HUES6 (cell line): ENCODE measurements around the gene RICTOR.

ENCODE experiments used
- H3K27ac ChIP-seq: 2 replicates; pipeline ENCODE4 v1.7.0; 2013; ENCODE audit warnings: low read depth, mild to moderate bottlenecking, low read length, inconsistent platforms
- H3K27me3 ChIP-seq: 2 replicates; pipeline ENCODE4 v1.6.1; 2013; ENCODE audit warnings: low read length; ENCODE audit not compliant: control insufficient read depth, insufficient read depth
- H3K36me3 ChIP-seq: 2 replicates; pipeline ENCODE4 v1.6.1; 2013; ENCODE audit warnings: low read length; ENCODE audit not compliant: control insufficient read depth, insufficient read depth
- H3K4me1 ChIP-seq: 2 replicates; pipeline ENCODE4 v1.6.1; 2013; ENCODE audit warnings: low read length; ENCODE audit not compliant: control insufficient read depth, insufficient read depth
- H3K4me3 ChIP-seq: 2 replicates; pipeline ENCODE4 v1.5.1; 2013; ENCODE audit warnings: low read depth, low read length
- H3K9ac ChIP-seq: one replicate; pipeline ENCODE4 v1.6.1; 2013; ENCODE audit warnings: mild to moderate bottlenecking, low read length
- H3K9me3 ChIP-seq: 2 replicates; pipeline ENCODE4 v1.6.1; 2013; ENCODE audit warnings: low read depth, low read length; ENCODE audit not compliant: control insufficient read depth, insufficient read depth

The RICTOR gene

DNA sequence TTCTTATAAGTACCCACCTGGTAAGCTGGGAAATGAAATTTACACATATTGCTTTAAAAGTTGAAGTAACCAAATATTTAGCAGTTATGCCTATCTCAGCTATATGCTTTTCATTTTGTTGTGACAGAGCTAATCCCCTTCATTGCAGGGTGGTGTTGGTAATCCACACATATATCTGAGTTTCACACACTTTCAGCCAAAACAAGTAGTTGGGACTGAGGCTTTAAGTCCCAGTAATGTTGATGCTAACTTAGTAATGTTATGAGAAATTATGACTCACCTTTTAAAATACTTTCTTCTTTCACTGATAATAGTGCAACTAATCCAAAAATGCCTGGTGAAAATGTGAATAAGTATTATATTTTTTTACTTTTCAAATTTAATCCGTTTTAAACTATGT lies 19.2 kb upstream of the RICTOR start:
- no peak overlapping the region for H3K27ac ChIP-seq
- H3K9me3 ChIP-seq, result no peaks in the 10 kb centered on the region; the same call in 1 of the 2 replicates
- no peaks in the 10 kb centered on the region for H3K27me3 ChIP-seq
- no peaks in the 10 kb centered on the region for H3K36me3 ChIP-seq
- H3K4me3 ChIP-seq, result no peak overlapping the region
- H3K4me1 ChIP-seq, result no peaks in the 10 kb centered on the region
- H3K9ac ChIP-seq, result no peak overlapping the region

GRCh38 chr5:39092581-39093351 lies 18.6 kb upstream of the RICTOR start:
- Histone ChIP-seq H3K9ac (no peak overlapping the region), H3K27me3 (no peaks in the 10 kb centered on the region), H3K9me3 (no peaks in the 10 kb centered on the region; the same call in 1 of the 2 replicates), H3K36me3 (no peaks in the 10 kb centered on the region), H3K27ac (no peak overlapping the region), H3K4me1 (no peaks in the 10 kb centered on the region), H3K4me3 (no peak overlapping the region)

DNA sequence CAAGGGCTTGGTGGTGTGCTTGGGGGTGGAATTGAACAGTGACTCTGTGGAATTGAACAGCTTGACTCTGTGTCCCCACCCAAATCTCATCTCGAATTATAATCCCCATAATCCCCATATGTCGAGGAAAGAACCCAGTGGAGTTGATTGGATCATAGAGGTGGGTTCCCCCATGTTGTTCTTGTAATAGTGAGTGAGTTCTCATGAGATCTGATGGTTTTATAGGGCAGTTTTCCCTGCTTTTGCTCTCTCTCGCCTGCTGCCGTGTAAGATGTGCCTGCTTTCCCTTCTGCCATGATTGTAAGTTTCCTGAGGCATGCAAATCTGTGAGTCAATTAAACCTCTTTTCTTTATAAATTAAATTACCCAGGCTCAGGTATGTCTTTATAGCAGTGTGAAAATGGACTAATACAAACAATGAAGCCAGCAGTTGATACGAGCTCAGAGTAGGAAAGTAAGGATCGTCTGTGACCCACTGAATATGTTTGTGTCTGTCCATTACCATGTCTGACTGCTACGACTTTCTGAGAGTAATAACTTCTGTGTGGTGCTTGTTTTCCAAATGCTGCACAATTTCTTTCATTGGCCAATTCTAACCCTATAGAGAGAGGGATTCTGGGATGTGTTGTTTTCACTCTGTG lies 17.9 kb upstream of the RICTOR start:
- Histone ChIP-seq H3K4me3 (no peak overlapping the region), H3K27me3 (no peaks in the 10 kb centered on the region), H3K9me3 (no peaks in the 10 kb centered on the region; the same call in 1 of the 2 replicates), H3K4me1 (no peaks in the 10 kb centered on the region), H3K36me3 (no peaks in the 10 kb centered on the region), H3K27ac (no peak overlapping the region), H3K9ac (no peak overlapping the region)

- Histone ChIP-seq H3K4me3 (no peak overlapping the region), H3K36me3 (no peaks in the 10 kb centered on the region), H3K4me1 (no peaks in the 10 kb centered on the region), H3K9me3 (no peaks in the 10 kb centered on the region), H3K27ac (no peak overlapping the region), H3K9ac (no peak overlapping the region), H3K27me3 (no peaks in the 10 kb centered on the region)
Measured at GRCh38 chr5:39083968-39084367, 9.8 kb upstream of the RICTOR start.

DNA sequence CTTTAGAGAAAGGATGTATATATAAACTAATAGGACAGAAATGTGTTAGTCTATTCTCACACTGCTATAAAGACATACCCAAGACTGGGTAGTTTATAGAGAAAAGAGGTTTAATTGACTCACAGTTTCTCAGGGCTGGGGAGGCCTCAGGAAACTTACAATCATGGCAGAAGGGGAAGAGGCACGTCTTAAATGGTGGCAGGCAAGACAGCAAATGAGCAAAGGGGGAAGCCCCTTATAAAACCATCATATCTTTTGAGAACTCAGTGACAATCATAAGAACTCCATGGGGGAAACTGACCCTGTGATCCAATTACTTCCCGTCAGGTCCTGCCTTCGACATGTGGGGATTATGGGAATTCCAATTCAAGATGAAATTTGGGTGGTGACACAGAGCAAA lies 8.8 kb upstream of the RICTOR start:
- Histone ChIP-seq H3K9ac (no peak overlapping the region), H3K4me1 (no peaks in the 10 kb centered on the region), H3K36me3 (no peaks in the 10 kb centered on the region), H3K27ac (no peak overlapping the region), H3K27me3 (no peaks in the 10 kb centered on the region), H3K4me3 (no peak overlapping the region), H3K9me3 (no peaks in the 10 kb centered on the region)

- no peak overlapping the region for H3K27ac ChIP-seq
- H3K9me3 ChIP-seq, result no peaks in the 10 kb centered on the region
- no peaks in the 10 kb centered on the region for H3K27me3 ChIP-seq
- no peaks in the 10 kb centered on the region for H3K36me3 ChIP-seq
- H3K4me1 ChIP-seq, result no peaks in the 10 kb centered on the region
- H3K4me3 ChIP-seq, result no peak overlapping the region
- H3K9ac ChIP-seq, result no peak overlapping the region
Measured at GRCh38 chr5:39080597-39081204, 6.5 kb upstream of the RICTOR start.

DNA sequence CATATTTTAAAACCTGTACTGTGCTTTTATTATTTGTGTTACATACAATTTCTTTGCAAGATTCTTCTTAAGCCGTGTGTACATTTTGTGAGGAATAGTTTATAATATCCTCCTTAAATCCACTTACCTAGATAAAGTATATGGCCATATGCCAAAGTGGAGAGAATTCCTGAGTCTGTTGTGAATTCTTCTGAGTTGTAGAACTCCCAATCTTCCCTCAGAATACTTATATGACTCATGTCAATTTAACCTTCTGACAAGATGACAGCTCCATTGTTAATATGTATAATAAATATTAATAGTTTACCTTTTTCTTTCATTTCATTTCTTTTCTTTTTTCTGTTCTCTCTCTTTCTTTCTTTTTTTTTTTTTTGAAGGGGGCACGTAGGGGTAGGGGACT lies 6.0 kb upstream of the RICTOR start:
- no peak overlapping the region for H3K27ac ChIP-seq
- H3K4me3 ChIP-seq, result no peak overlapping the region
- no peak overlapping the region for H3K9ac ChIP-seq
- H3K4me1 ChIP-seq, result no peaks in the 10 kb centered on the region
- no peaks in the 10 kb centered on the region for H3K27me3 ChIP-seq
- no peaks in the 10 kb centered on the region for H3K36me3 ChIP-seq
- H3K9me3 ChIP-seq, result no peaks in the 10 kb centered on the region

GRCh38 chr5:39079147-39079546 lies 4.9 kb upstream of the RICTOR start:
- no peaks in the 10 kb centered on the region for H3K27me3 ChIP-seq
- no peak overlapping the region for H3K27ac ChIP-seq
- H3K4me3 ChIP-seq, result no peak overlapping the region
- H3K9ac ChIP-seq, result no peak overlapping the region
- no peaks in the 10 kb centered on the region for H3K36me3 ChIP-seq
- H3K9me3 ChIP-seq, result no peaks in the 10 kb centered on the region
- no peaks in the 10 kb centered on the region for H3K4me1 ChIP-seq

DNA sequence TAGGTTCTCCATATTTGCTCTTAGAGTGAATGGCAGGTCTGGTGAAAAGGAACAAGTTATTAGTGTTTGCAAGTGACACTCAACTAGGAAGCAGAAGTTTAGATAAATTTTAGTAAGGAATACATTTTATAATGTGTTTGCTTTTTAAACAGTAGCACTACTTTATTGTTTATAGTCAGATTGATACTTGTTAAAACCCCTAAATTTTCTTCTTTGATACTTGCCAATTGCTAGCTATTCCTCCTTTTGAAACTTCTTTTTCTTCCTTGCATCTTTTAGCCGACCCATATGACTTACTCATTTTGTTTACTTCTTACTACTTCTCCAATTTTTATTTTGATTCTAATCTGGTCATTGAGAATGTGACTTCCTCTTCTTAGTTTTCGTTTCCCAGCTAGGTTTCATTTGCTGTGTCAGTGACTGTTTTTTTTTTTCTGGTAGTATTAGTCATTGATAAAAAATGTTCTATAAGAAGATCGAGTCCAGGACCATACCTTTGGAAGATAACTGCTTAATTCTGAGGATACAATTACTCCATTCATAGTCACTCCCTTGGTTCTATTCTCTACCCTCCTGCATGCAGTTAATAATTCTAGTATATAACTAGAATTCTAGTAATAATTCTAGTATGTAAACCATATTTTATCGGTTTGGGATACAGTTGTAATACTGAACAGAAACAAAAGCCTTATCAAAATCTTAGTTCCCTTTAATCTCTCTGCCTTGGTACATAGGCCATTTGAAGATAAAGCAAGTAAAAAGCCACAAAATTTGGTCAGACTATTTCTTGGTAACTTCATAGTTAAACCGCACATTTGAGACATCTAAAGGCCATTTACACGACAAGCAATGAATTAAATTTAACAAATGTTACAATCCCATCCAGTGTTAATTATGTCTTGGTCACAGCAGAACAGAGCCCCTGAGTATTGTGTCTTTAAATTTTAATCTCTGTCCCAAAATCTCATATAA lies 2.8 kb upstream of the RICTOR start:
- H3K9ac ChIP-seq, result no peak overlapping the region
- H3K9me3 ChIP-seq, result no peaks in the 10 kb centered on the region
- no peaks in the 10 kb centered on the region; the same call in 1 of the 2 replicates for H3K36me3 ChIP-seq
- 0 out of 2 replicates have a peak, but pooled peaks cover 3% of the 10 kb centered on the region for H3K4me1 ChIP-seq
- no peak overlapping the region for H3K27ac ChIP-seq
- H3K27me3 ChIP-seq, result no peaks in the 10 kb centered on the region
- H3K4me3 ChIP-seq, result no peak overlapping the region

DNA sequence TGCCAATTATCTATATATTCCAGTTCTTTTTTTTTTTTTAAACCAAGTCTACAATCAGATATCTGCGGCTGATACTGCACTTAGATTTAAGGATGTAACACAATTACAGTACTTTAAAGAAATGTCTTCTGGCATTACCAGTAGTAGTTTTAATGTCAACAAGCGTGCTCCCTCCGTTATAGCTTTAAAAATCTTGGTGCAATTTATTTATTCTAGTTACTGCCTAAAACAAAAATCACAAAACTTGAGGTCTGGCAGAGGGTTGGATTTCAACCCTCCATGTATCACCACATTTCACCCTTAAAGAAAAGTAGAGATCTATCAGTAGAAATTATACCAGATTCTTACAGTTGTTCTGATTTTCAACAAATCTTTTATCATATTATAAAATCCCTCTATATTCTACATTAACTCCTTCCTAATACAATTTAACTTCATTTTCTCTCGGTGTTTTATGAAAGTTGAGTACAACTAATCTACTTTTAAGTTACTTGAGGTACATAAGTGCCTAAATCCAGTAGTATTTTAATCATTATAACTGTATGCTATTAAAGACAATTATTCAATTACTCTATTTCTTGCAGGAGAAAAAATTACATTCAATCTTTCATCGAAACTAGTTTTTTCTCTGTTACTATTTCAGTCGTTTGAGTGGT lies 2.0 kb upstream of the RICTOR start:
- no peak overlapping the region for H3K9ac ChIP-seq
- H3K36me3 ChIP-seq, result no peaks in the 10 kb centered on the region; the same call in 1 of the 2 replicates
- no peaks in the 10 kb centered on the region for H3K9me3 ChIP-seq
- no peaks in the 10 kb centered on the region for H3K27me3 ChIP-seq
- H3K4me3 ChIP-seq, result no peak overlapping the region
- H3K27ac ChIP-seq, result no peak overlapping the region
- H3K4me1 ChIP-seq, result 0 out of 2 replicates have a peak, but pooled peaks cover 3% of the 10 kb centered on the region
